ENCODE results near the gene HASPIN. TPM values are rescaled to one million over a fixed set of nuclear protein-coding genes. Genes with fewer than 3 reads are reported as not detected.

Gene HASPIN
- total RNA-seq (10 to 100 TPM; 14.9 to 16.7 TPM), polyA plus RNA-seq (ENCODE audit: insufficient read depth, low read depth, low replicate concordance) (20.5 TPM)
- long read RNA-seq, donor 1, partial matches to known transcripts = 0 of 1 reads
- long read RNA-seq, donor 1, other reads (novel, unspliced or antisense) = 0 of 1 reads
- long read RNA-seq, donor 2, partial matches to known transcripts = 0 of 3 reads
- long read RNA-seq, donor 2, other reads (novel, unspliced or antisense) = 0 of 3 reads

DNA sequence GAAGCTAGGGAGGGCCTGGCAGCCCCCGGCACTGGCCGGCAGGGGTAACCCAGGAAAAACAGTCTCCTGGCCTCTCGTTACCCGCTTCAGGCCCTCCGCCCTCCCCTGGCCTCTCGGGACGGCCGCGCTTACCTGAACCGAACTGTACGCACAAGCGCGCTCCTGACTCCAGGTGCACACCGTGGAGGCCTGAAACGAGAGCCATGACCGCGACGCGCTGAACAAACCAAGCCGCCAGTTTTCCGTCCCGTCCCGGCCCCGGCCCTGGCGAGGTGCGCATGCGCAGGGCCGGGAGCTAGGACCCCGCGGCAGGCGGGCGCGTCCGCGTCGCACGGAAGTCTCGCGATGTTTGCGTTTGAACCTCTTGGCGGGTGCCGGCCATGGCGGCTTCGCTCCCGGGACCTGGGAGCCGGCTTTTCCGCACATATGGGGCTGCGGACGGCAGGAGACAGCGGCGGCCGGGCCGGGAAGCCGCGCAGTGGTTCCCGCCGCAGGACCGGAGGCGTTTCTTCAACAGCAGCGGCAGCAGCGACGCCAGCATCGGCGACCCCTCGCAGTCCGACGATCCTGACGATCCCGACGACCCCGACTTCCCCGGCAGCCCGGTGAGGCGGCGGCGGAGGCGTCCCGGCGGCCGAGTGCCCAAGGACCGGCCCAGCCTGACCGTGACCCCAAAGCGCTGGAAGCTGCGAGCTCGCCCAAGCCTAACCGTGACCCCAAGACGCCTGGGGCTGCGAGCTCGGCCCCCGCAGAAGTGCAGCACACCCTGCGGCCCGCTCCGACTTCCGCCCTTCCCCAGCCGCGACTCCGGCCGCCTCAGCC is at the start of gene HASPIN:
Gene HASPIN (plus strand): TSS at position 348 of the 822 bp plus-strand sequence. CDS start 33 bp downstream, at position 381.
- no peaks in the 10 kb centered on the region for H3K27me3 ChIP-seq
- no peaks in the 10 kb centered on the region for H3K9me3 ChIP-seq
- peak; percentile 88 for DNase-seq
- peak within 1 kb of the TSS; percentile 76 to 87 for H3K27ac ChIP-seq
- peaks cover 12% of the 10 kb centered on the region for H3K4me1 ChIP-seq
- TF ChIP-seq, protein P1, sequence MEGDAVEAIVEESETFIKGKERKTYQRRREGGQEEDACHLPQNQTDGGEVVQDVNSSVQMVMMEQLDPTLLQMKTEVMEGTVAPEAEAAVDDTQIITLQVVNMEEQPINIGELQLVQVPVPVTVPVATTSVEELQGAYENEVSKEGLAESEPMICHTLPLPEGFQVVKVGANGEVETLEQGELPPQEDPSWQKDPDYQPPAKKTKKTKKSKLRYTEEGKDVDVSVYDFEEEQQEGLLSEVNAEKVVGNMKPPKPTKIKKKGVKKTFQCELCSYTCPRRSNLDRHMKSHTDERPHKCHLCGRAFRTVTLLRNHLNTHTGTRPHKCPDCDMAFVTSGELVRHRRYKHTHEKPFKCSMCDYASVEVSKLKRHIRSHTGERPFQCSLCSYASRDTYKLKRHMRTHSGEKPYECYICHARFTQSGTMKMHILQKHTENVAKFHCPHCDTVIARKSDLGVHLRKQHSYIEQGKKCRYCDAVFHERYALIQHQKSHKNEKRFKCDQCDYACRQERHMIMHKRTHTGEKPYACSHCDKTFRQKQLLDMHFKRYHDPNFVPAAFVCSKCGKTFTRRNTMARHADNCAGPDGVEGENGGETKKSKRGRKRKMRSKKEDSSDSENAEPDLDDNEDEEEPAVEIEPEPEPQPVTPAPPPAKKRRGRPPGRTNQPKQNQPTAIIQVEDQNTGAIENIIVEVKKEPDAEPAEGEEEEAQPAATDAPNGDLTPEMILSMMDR (IDR thresholded peaks at IDR 0.05) = peak in 1 of 3 experiments; percentile 23
- TF ChIP-seq POLR2A (IDR thresholded peaks at IDR 0.05) = no peak
- WGBS, 2 donors = 0% methylated on average over 3 to 45 of the region's 98 CpGs
- no peaks in the 10 kb centered on the region for H3K36me3 ChIP-seq (ENCODE audit: low read depth, missing control alignments)
- intact Hi-C loops (cut with DNase I; ENCODE audit: low total_unique reads) = no loop called here
- H3K4me3 ChIP-seq = peak within 1 kb of the TSS; percentile 79 to 91

DNA sequence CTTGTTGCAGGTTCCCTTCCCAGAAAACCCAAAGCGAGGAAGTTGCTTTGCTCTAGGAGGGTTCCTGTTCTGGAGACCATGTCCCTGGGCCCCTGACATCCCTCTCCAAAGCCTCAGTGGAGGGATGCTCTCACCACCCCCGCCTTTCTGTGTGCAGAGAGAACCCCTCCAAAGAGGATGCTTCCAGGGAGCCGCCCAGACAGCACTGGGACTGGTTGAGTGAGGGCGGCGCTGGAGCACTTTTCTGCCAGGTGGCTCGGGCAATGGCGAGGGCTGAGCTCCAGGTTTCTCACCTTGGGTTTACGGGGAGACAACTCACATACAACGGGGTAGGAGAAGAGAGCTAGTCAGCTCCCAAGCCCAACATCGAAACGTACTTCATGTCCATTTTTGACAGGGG is 47.8 kb upstream of the HASPIN start:
- TF ChIP-seq, protein P1 (IDR thresholded peaks at IDR 0.05) = no peak
- TF ChIP-seq POLR2A (IDR thresholded peaks at IDR 0.05) = no peak
- Histone ChIP-seq H3K27ac (no peak overlapping the region), H3K36me3 (ENCODE audit: low read depth, missing control alignments) (no peaks in the 10 kb centered on the region), H3K4me1 (no peaks in the 10 kb centered on the region), H3K4me3 (no peak overlapping the region), H3K9me3 (no peaks in the 10 kb centered on the region), H3K27me3 (no peaks in the 10 kb centered on the region)
- no peak for DNase-seq
- intact Hi-C loops (cut with DNase I; ENCODE audit: low total_unique reads) = no loop called here
- 88 to 89% methylated on average over 11 of the region's 11 CpGs for WGBS, 2 donors

DNA sequence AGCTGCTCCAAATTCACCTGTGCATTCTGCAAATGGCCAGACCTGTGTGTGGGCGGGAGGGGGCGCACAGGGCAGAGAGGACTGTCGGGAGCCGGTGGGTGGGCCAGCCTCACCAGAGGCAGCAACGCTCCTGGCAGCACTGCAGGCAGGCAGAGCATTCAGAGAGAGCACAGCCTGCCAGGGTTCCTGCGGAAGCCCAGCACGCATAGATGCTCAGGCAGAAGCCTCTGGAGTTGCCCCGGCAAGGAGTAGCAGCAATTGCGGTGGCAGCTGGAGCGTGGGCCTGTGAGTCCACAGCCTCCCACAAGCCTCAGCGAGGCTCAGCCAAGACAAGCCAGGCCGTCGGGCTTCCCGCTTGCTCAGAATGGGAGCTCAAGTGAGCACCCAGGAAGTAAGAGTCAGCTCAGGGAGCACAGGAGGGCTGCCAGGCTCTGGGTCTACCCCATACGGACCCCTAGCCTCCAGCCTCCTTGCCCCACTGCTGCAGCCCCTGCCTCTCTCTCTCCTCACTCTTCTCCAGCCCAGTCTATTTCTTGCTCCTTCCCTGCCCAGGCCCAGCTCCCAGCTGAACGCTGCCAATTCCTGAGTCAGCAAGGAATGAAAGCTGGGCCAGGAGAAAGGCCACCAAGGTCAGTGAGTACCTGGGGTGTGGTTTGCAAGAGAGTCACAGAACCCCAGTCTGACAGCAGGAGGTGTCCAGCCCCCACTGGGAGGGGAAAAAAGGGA is 45.4 kb upstream of the HASPIN start:
- intact Hi-C loops (cut with DNase I; ENCODE audit: low total_unique reads) = no loop called here
- no peaks in the 10 kb centered on the region for H3K9me3 ChIP-seq
- H3K4me1 ChIP-seq = no peaks in the 10 kb centered on the region
- no peaks in the 10 kb centered on the region for H3K36me3 ChIP-seq (ENCODE audit: low read depth, missing control alignments)
- WGBS, 2 donors = 49 to 71% methylated on average over 3 to 15 of the region's 16 CpGs
- no peak for TF ChIP-seq POLR2A (IDR thresholded peaks at IDR 0.05)
- TF ChIP-seq, protein P1 (IDR thresholded peaks at IDR 0.05) = no peak
- H3K4me3 ChIP-seq = no peak overlapping the region
- DNase-seq = no peak
- H3K27ac ChIP-seq = no peak overlapping the region
- no peaks in the 10 kb centered on the region for H3K27me3 ChIP-seq

DNA sequence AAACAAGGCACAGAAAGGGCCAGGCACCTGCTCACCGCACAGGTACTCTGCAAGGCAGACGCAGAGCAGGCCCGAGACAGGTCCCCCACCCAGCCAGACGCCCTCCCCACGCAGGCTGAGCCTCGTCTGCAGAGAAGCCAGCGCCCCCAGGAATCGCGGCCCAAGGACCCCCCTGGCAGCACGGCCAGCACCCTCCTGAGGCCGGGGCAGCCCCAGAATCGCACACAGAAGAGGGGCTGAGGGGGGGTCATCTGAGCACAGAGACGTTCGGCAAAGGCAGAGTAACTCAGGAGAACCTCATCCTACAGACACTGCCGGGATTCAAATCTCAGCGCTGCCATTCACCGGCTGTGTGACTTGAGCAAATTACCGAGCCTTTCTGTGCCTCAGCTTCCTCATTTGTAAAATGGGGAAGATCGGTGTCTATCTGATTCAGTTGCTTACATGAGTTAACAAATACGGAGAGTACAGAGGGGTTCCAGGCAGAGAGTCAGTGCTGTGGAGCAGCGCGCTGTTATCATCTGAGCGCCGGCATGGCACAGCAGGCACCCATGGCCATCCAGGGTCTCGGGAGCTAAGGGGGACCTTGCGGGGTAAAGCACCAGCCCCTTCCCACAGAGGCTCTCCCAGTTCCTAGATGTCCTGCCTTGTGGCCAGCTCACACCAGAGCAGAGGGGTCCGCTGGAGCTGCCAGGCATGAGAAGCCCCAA is 44.7 kb upstream of the HASPIN start:
- no peak for TF ChIP-seq POLR2A (IDR thresholded peaks at IDR 0.05)
- TF ChIP-seq, protein P1 (IDR thresholded peaks at IDR 0.05) = no peak
- no peaks in the 10 kb centered on the region for H3K27me3 ChIP-seq
- H3K4me1 ChIP-seq = no peaks in the 10 kb centered on the region
- no peaks in the 10 kb centered on the region for H3K36me3 ChIP-seq (ENCODE audit: low read depth, missing control alignments)
- DNase-seq = no peak
- no peaks in the 10 kb centered on the region for H3K9me3 ChIP-seq
- H3K27ac ChIP-seq = no peak overlapping the region
- no peak overlapping the region for H3K4me3 ChIP-seq
- WGBS, 2 donors = 75 to 88% methylated on average over 11 to 25 of the region's 27 CpGs
- intact Hi-C loops (cut with DNase I; ENCODE audit: low total_unique reads) = no loop called here

Measured in testis (tissue), 5 donors.